C1 segment of cervical spinal cord (tissue), 14 donors: ENCODE results near the gene CMTR1.
A peak's percentile ranks its signal among the peaks of the same experiment; 100 is the strongest.
"Not testable (repeated sequence)": the region's sequence is repeated elsewhere in the genome, so short reads cannot be mapped to it uniquely, and the experiment has no call there.

Experiments
- DNase-seq, 14 donors: peaks; one replicate each; lab custom pipeline; 2025; lab: John Stamatoyannopoulos, UW

CMTR1 gene

GRCh38 chr6:37492236-37492972 lies 59.4 kb downstream of the CMTR1 start:
- peak in 1 of 14 donors; percentile 26 for DNase-seq

- DNase-seq = peak in 1 of 14 donors; percentile 29
Observed at GRCh38 chr6:37492991-37493660, 60.1 kb downstream of the CMTR1 start.

- DNase-seq = no peak
Observed at GRCh38 chr6:37493661-37493995, 60.6 kb downstream of the CMTR1 start.

GRCh38 chr6:37495244-37495934 lies 62.4 kb downstream of the CMTR1 start:
- no peak for DNase-seq

- no peak for DNase-seq
Observed at GRCh38 chr6:37496951-37497885, 64.2 kb downstream of the CMTR1 start.

GRCh38 chr6:37499433-37500293 lies 66.6 kb downstream of the CMTR1 start, which contains the start of gene CCDC167:
CCDC167 (minus strand) TSS chr6:37499893; CDS start chr6:37499863, 30 bp downstream.
- DNase-seq = peak; percentile 76 to 95 (median 90)

GRCh38 chr6:37500294-37500608 lies 67.2 kb downstream of the CMTR1 start:
- DNase-seq = no peak

GRCh38 chr6:37500904-37501303 lies 67.9 kb downstream of the CMTR1 start:
- not testable (repeated sequence) for DNase-seq

GRCh38 chr6:37501632-37502491 lies 68.8 kb downstream of the CMTR1 start:
- DNase-seq = no peak

- no peak for DNase-seq
Observed at GRCh38 chr6:37502703-37503291, 69.8 kb downstream of the CMTR1 start.

GRCh38 chr6:37503309-37503965 lies 70.4 kb downstream of the CMTR1 start:
- no peak for DNase-seq

GRCh38 chr6:37504024-37504423 lies 71.0 kb downstream of the CMTR1 start:
- DNase-seq = no peak

GRCh38 chr6:37506479-37506878 lies 73.5 kb downstream of the CMTR1 start:
- no peak for DNase-seq

GRCh38 chr6:37507077-37507476 lies 74.1 kb downstream of the CMTR1 start:
- no peak for DNase-seq

- DNase-seq = no peak
Observed at GRCh38 chr6:37507690-37508421, 74.8 kb downstream of the CMTR1 start.

- no peak for DNase-seq
Observed at GRCh38 chr6:37511201-37511600, 78.2 kb downstream of the CMTR1 start.

GRCh38 chr6:37511910-37512399 lies 78.9 kb downstream of the CMTR1 start:
- no peak for DNase-seq
